OCI-LY1 (cell line): ENCODE data around the gene COPS7B.

Experiments
- H2AFZ ChIP-seq: fragments of 200-600 bp; sonication (generic), shearing (Covaris generic); 2 replicates; pipeline ENCODE4 v1.6.0; 2014; ENCODE audit warnings: antibody characterized with exemption, mild to moderate bottlenecking, low read length
- H3F3A ChIP-seq: fragments of 200-600 bp; sonication (generic), shearing (Covaris generic); 2 replicates; pipeline ENCODE4 v1.6.0; 2014; ENCODE audit warnings: mild to moderate bottlenecking, antibody characterized with exemption, low read length, moderate library complexity; ENCODE audit not compliant: insufficient read depth
- H3K27ac ChIP-seq: fragments of 200-600 bp; sonication (generic); 2 replicates; pipeline ENCODE4 v1.5.1; 2014; ENCODE audit warnings: low read length, mixed run types, mild to moderate bottlenecking, low read depth; ENCODE audit not compliant: poor library complexity, severe bottlenecking
- H3K27me3 ChIP-seq: fragments of 200-600 bp; sonication (generic); 2 replicates; pipeline ENCODE4 v1.6.0; 2014; ENCODE audit warnings: antibody characterized with exemption, mild to moderate bottlenecking, low read length, moderate library complexity; ENCODE audit not compliant: insufficient read depth
- H3K36me3 ChIP-seq: fragments of 200-600 bp; sonication (generic); 2 replicates; pipeline ENCODE4 v1.6.1; 2014; ENCODE audit warnings: mild to moderate bottlenecking, antibody characterized with exemption, low read length, moderate library complexity, mixed read lengths; ENCODE audit not compliant: insufficient read depth
- H3K4me1 ChIP-seq: fragments of 200-600 bp; sonication (generic); 2 replicates; pipeline ENCODE4 v1.5.1; 2014; ENCODE audit warnings: mild to moderate bottlenecking, low read length, moderate library complexity; ENCODE audit not compliant: insufficient read depth, severe bottlenecking
- H3K4me2 ChIP-seq: fragments of 200-600 bp; sonication (generic), shearing (Covaris generic); 2 replicates; pipeline ENCODE4 v1.6.1; 2014; ENCODE audit warnings: low read length
- H3K4me3 ChIP-seq: fragments of 200-600 bp; sonication (generic); 2 replicates; pipeline ENCODE4 v1.5.1; 2014; ENCODE audit warnings: low read length, low read depth, mild to moderate bottlenecking, mixed read lengths; ENCODE audit not compliant: poor library complexity, severe bottlenecking
- H3K79me2 ChIP-seq: fragments of 200-600 bp; shearing (Covaris generic); 2 replicates; pipeline ENCODE4 v1.6.1; 2016; ENCODE audit warnings: mixed run types, low read length, mixed read lengths; ENCODE audit not compliant: insufficient read depth
- H3K9ac ChIP-seq: fragments of 200-600 bp; sonication (generic), shearing (Covaris generic); 2 replicates; pipeline ENCODE4 v1.6.1; 2014; ENCODE audit warnings: mild to moderate bottlenecking, low read length, mixed read lengths
- H3K9me2 ChIP-seq: fragments of 200-600 bp; sonication (generic), shearing (Covaris generic); 2 replicates; pipeline ENCODE4 v1.6.1; 2014; ENCODE audit warnings: low read depth, mild to moderate bottlenecking, low read length, mixed read lengths
- H3K9me3 ChIP-seq: fragments of 200-600 bp; shearing (Covaris generic); 2 replicates; pipeline ENCODE4 v1.6.1; 2014; ENCODE audit warnings: low read length, mixed read lengths
- H4K20me1 ChIP-seq: fragments of 200-600 bp; sonication (generic), shearing (Covaris generic); 2 replicates; pipeline ENCODE4 v1.6.0; 2016; ENCODE audit warnings: mild to moderate bottlenecking, low read length; ENCODE audit not compliant: insufficient read depth
- CTCF ChIP-seq: fragments of 200-600 bp; sonication (generic), shearing (Covaris generic); IDR thresholded peaks from 2 replicates; pipeline ENCODE4 v1.5.1; 2017; ENCODE audit warnings: mild to moderate bottlenecking, antibody characterized with exemption, low read length, moderate library complexity, mixed read lengths
- EZH2 ChIP-seq: fragments of 200-600 bp; sonication (generic), shearing (Covaris generic); IDR thresholded peaks from 2 replicates; pipeline ENCODE4 v1.8.0; 2017; ENCODE audit warnings: borderline replicate concordance, mixed run types, mild to moderate bottlenecking, antibody characterized with exemption, low read length, moderate library complexity, mixed read lengths

COPS7B gene

GRCh38 chr2:231780123-231780908 is 5.9 kb upstream of the COPS7B start:
- Histone ChIP-seq H3K4me2 (peak overlapping the region; percentile 87), H3K4me1 (peaks cover 38% of the 10 kb centered on the region), H3K27ac (no peak overlapping the region), H3K27me3 (no peaks in the 10 kb centered on the region), H3K36me3 (peaks cover 10% of the 10 kb centered on the region), H3K9me3 (no peaks in the 10 kb centered on the region), H3K79me2 (no peaks in the 10 kb centered on the region), H2AFZ (no peak overlapping the region), H3K9me2 (no peaks in the 10 kb centered on the region), H4K20me1 (no peaks in the 10 kb centered on the region), H3K9ac (peak overlapping the region; percentile 82), H3F3A (no peaks in the 10 kb centered on the region), H3K4me3 (peak overlapping the region; percentile 81)
- TF ChIP-seq CTCF (no peak), EZH2 (no peak)

- Histone ChIP-seq H3K4me1 (peaks cover 46% of the 10 kb centered on the region), H3K9ac (peak within 1 kb of the TSS; percentile 82), H3F3A (no peaks in the 10 kb centered on the region), H3K36me3 (peaks cover 10% of the 10 kb centered on the region), H3K9me3 (no peaks in the 10 kb centered on the region), H3K79me2 (no peaks in the 10 kb centered on the region), H2AFZ (peak within 1 kb of the TSS; percentile 55; the same call in 1 of the 2 replicates), H3K27me3 (no peaks in the 10 kb centered on the region), H4K20me1 (no peaks in the 10 kb centered on the region), H3K9me2 (no peaks in the 10 kb centered on the region), H3K4me3 (peak within 1 kb of the TSS; percentile 81), H3K4me2 (peak within 1 kb of the TSS; percentile 87), H3K27ac (peak within 1 kb of the TSS; percentile 8)
- TF ChIP-seq CTCF = no peak
- no peak for TF ChIP-seq EZH2
Measured at GRCh38 chr2:231780909-231781797, 5.1 kb upstream of the COPS7B start, which contains the start of gene PDE6D. TSS of gene PDE6D (minus strand) at chr2:231781282. CDS start at chr2:231781114, 168 bp downstream.

GRCh38 chr2:231781798-231782726 is 4.2 kb upstream of the COPS7B start:
- Histone ChIP-seq H3K4me3 (peak overlapping the region; percentile 81), H3K36me3 (peaks cover 10% of the 10 kb centered on the region), H3K27me3 (no peaks in the 10 kb centered on the region), H3K9ac (peak overlapping the region; percentile 82), H3K27ac (peak overlapping the region; percentile 8), H3K4me1 (peaks cover 51% of the 10 kb centered on the region), H4K20me1 (no peaks in the 10 kb centered on the region), H3K9me2 (no peaks in the 10 kb centered on the region), H2AFZ (peak overlapping the region; percentile 55; the same call in 1 of the 2 replicates), H3K4me2 (peak overlapping the region; percentile 87), H3F3A (no peaks in the 10 kb centered on the region), H3K79me2 (peaks cover 6% of the 10 kb centered on the region), H3K9me3 (no peaks in the 10 kb centered on the region)
- TF ChIP-seq CTCF (no peak), EZH2 (no peak)
